Activated T-cell treated with anti-CD3 and anti-CD28 coated beads, Interleukin-2, amount 50 U/mL, for 24 hours (primary cell): ENCODE results near the gene LZTR1.

Source experiments
- DNase-seq: peaks from one replicate; pipeline ENCODE4 v3.0.0-alpha.2; 2020
- H3K27ac Mint-ChIP-seq: 2 replicates; pipeline ENCODE4 v1.8.0; 2020; ENCODE audit warnings: mild to moderate bottlenecking, mixed read lengths
- H3K27me3 Mint-ChIP-seq: 2 replicates; pipeline ENCODE4 v1.8.0; 2020; ENCODE audit warnings: mixed read lengths
- H3K36me3 Mint-ChIP-seq: 2 replicates; pipeline ENCODE4 v1.8.0; 2020; ENCODE audit warnings: low read depth, mixed read lengths
- H3K4me1 Mint-ChIP-seq: 2 replicates; pipeline ENCODE4 v1.8.0; 2020; ENCODE audit warnings: low read depth, mixed read lengths
- H3K4me3 Mint-ChIP-seq: 2 replicates; pipeline ENCODE4 v1.8.0; 2020; ENCODE audit warnings: mild to moderate bottlenecking, moderate library complexity, mixed read lengths
- H3K9me3 Mint-ChIP-seq: 2 replicates; pipeline ENCODE4 v1.8.0; 2020; ENCODE audit warnings: mixed read lengths

Gene LZTR1

DNA sequence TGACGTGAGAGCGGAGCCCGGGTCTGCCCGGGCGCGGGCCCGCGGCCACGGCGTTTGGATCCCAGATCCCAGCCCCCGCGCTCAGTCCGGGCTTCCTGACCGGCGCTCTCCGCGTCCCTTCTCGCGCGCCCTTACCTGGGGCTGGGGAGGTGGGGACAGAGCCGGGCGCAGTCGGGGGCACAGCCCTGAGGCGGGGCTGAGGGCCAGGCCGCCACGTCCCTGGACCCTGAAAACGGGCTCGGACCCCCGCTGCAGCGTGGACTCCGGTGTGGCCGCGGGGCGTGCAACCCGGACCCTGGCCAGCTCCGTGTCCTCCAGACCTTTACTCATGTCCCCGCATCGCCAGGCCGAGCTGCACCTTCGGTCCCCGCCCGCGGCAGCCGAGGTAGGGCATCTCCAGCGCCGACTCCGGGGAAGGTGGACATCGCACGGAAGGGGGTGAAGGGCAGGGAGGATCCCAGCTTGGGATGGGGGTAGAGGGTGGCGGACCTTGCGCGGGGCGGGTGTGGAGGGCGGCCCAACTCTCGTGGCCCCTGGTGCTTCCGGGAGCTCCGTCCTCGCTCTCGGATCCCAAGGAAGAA lies 24.9 kb upstream of the LZTR1 start:
- no peak for DNase-seq
- H3K4me3 Mint-ChIP-seq = peak overlapping the region; percentile 54
- no peak overlapping the region for H3K27ac Mint-ChIP-seq
- peaks cover 22% of the 10 kb centered on the region for H3K36me3 Mint-ChIP-seq
- H3K9me3 Mint-ChIP-seq = no peaks in the 10 kb centered on the region
- peaks cover 15% of the 10 kb centered on the region for H3K4me1 Mint-ChIP-seq
- peaks cover 34% of the 10 kb centered on the region for H3K27me3 Mint-ChIP-seq

DNA sequence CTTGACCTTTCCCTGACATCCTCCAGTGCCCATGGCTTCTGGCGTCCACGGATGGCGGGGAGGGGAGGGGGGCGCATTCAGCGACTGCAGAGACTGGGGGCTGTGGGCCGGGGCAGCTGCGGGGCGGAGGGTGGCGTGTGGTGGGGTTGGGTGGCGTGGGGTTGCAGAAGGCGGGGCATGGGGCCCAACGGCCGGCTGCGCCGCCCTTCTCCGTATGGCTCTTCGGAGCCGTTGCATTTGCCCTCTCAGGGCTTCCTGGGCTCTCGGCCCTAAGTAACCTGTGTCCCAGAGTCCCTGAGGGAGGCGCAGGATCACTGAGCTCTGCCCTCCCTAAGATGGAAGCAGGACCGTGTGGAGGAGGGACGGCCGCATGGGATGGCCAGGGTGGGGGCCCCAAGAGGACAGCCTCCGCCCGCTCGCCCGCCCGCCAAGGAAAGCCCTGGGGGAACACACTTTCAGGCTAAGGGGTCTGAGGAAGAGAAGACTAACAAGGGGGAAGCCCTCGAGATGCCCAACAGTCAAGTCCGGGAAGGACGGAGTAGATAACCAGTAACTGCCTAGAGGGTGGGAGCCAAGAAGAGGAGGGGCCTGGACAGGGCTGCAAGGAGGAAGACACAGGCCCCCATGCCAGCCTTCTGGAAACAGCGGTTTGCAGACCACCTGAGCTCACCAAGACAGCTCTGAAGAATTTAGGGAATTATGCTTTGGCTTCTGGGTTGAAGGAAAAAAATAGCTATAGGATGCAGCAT lies 24.2 kb upstream of the LZTR1 start:
- Mint-ChIP-seq H3K4me3 (peak overlapping the region; percentile 54), H3K27me3 (peaks cover 34% of the 10 kb centered on the region), H3K4me1 (peaks cover 15% of the 10 kb centered on the region), H3K27ac (no peak overlapping the region), H3K9me3 (no peaks in the 10 kb centered on the region), H3K36me3 (peaks cover 16% of the 10 kb centered on the region)
- no peak for DNase-seq

DNA sequence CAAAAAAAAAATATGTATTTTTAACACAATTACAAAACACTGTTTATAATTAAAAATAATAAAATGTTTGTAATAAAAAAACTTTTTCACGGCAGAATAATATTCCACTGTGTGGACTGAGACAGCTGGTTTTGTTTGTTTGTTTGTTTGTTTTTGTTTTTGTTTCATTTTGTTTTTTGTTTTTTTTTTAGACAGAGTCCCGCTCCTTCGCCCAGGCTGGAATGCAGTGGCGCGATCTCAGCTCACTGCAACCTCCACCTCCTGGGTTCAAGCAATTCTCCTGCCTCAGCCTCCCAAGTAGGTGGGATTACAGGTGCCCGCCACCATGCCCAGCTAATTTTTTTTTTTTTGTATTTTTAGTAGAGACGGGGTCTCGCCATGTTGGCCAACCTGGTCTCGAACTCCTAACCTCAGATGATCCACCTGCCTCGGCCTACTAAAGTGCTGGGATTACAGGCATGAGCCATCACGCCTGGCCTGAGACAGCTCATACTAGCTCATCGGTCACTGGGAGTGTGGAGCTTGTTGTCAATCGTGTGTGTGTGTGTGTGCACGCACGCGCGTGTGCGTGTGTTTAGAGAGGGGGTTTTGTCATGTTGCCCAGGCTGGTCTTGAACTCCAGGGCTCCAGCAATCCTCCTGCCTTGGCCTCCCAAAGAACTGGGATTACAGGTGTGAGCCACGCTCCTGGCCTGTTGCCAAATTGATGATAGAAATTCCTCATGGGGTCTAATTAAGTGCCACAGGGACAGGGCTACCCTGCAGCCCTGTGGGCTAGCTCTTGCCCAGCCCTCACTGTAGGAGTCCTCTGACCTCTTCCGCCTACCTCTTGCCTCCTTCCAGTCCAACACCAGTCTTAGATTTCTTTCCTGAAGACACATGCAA lies 22.3 kb upstream of the LZTR1 start:
- Mint-ChIP-seq H3K4me3 (no peak overlapping the region), H3K27me3 (peaks cover 49% of the 10 kb centered on the region), H3K27ac (no peak overlapping the region), H3K9me3 (no peaks in the 10 kb centered on the region), H3K36me3 (no peaks in the 10 kb centered on the region), H3K4me1 (peaks cover 22% of the 10 kb centered on the region)
- DNase-seq = no peak

DNA sequence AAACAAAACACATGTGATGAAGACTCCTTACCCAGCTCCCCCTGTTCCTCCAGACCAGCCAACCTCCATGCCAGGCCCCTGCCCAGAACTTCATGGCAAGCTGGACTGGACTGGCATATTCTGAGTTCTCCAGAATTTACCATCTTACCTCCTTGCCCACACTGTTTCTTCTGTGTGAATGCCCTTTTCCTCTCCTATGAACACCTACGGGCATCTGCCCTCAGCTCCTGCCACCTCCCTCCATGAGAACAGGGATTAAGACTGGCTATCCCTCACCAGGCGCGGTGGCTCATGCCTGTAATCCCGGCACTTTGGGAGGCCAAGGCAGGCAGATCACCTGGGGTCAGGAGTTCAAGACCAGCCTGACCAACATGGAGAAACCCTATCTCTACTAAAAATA lies 21.5 kb upstream of the LZTR1 start:
- Mint-ChIP-seq H3K9me3 (no peaks in the 10 kb centered on the region), H3K36me3 (no peaks in the 10 kb centered on the region), H3K4me3 (no peak overlapping the region), H3K27me3 (peaks cover 53% of the 10 kb centered on the region), H3K4me1 (peaks cover 25% of the 10 kb centered on the region), H3K27ac (peak overlapping the region; percentile 56)
- no peak for DNase-seq

DNA sequence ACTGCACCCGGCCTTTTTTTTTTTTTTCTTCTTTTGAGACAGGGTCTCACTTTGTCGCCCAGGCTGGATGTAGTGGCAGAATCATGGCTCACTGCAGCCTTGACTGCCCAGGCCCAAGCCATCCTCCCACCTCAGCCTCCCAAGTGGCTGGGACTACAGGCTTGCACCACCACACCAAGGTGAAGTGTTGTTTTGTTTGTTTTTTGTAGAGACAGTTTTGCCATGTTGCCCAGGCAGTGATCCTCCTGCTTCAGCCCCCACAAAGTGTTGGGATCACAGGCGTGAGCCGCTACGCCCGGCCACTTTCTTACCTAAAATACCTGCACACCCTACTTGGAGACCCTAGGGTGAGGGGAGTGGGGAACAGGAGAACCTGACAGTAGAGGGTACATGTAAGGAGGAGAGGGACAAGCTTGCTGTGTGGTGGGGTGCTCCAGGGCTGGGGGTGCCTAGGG lies 19.6 kb upstream of the LZTR1 start:
- no peaks in the 10 kb centered on the region for H3K36me3 Mint-ChIP-seq
- H3K4me3 Mint-ChIP-seq = no peak overlapping the region
- no peaks in the 10 kb centered on the region for H3K9me3 Mint-ChIP-seq
- H3K27ac Mint-ChIP-seq = no peak overlapping the region
- peaks cover 43% of the 10 kb centered on the region for H3K27me3 Mint-ChIP-seq
- H3K4me1 Mint-ChIP-seq = peaks cover 16% of the 10 kb centered on the region
- no peak for DNase-seq

DNA sequence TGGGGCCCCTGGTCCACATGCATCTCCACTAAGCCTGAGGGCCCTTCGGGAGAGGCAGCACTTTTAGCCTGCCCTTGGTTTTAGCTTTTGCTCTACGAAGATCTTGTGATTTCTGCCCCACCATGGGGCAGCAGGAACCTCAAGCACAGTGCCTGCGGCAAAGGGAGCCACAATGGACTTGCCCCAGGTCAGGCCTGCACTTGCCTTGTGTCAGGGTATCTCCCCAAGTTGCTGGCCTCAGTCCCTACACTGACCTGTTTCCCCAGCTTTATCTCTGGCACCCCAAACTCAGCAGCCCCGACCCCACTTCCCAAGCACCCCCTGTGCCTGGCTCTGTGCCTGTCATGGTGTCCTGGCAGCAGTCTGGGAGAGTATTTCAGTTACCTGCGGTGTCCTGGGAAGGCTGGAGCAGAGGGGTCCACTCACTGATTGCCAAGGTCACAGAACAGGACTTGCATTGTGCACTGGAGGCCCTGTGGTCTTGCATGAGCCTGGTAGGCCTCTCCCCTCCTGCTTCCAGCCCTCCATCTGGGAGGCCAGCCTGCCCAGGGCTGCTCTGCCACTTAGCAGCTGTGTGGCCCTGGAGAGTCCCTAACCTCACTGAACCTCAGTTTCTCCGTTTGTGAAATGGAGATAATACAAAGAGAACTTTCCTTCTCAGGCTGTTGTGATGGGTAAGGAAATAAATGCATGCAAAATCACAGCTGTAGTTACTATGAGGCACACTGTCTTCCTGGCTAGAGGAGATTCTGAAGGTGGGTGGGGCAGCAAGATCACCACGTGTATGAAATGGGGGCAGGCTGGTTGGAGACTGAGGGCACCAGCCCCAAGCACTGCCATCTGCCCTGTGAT lies 18.7 kb upstream of the LZTR1 start:
- no peaks in the 10 kb centered on the region for H3K9me3 Mint-ChIP-seq
- H3K4me3 Mint-ChIP-seq = no peak overlapping the region
- peaks cover 34% of the 10 kb centered on the region for H3K27me3 Mint-ChIP-seq
- no peak for DNase-seq
- peaks cover 16% of the 10 kb centered on the region for H3K4me1 Mint-ChIP-seq
- no peak overlapping the region for H3K27ac Mint-ChIP-seq
- H3K36me3 Mint-ChIP-seq = no peaks in the 10 kb centered on the region

DNA sequence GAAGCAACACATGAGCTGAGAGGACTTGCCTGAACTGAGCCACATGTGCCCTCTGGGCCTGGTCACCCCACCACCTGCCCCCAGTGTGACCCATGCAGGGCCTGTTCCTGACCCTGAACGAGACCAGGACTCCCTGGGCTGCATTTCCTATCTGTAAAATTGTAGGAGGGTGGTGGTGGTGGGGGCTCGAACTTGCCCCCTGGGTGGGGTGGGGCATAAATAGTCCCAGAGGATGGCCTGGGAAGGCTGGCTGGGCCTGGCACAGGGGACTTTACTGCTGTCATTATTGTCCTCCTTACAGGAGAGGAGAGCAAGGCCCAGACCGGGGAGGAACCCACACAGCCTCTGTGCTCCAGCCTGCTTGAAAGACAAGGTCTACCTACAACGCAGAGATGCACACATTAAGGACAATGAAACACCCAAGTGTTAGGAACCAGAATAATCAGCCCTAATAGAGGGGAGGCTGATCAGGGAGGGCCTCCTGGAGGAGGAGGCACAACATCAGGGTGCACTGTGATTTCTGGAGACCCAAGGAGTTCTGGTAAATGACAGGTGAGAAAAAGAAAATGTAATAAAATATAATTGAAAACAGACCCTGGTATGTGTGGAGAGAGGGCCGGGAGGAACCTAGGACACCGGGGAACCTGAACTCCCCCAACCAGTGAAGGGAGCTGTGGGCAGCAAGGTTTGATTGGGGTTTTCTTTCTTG lies 17.9 kb upstream of the LZTR1 start:
- no peaks in the 10 kb centered on the region for H3K9me3 Mint-ChIP-seq
- H3K27ac Mint-ChIP-seq = no peak overlapping the region
- H3K4me3 Mint-ChIP-seq = peak overlapping the region; percentile 67
- H3K4me1 Mint-ChIP-seq = peaks cover 16% of the 10 kb centered on the region
- peaks cover 30% of the 10 kb centered on the region for H3K27me3 Mint-ChIP-seq
- no peaks in the 10 kb centered on the region for H3K36me3 Mint-ChIP-seq
- no peak for DNase-seq

DNA sequence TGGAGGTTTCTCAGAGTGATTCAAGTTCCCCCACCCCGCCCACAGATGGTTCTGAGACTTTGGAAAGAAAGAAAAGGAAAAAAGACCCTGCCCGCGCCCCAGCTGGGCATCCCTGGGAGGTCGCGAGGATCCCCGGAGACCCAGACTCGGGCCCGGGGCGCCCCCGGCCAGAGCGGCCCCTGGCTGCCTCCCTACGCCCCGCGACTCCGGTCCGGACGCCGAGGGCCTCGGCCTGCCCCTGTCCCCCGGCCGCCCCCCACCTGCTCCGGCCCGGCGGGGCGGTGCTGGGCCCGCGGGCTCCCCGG lies 17.3 kb upstream of the LZTR1 start:
- Mint-ChIP-seq H3K4me1 (peaks cover 16% of the 10 kb centered on the region), H3K4me3 (peak overlapping the region; percentile 67), H3K36me3 (no peaks in the 10 kb centered on the region), H3K9me3 (no peaks in the 10 kb centered on the region), H3K27ac (no peak overlapping the region), H3K27me3 (peaks cover 30% of the 10 kb centered on the region)
- DNase-seq = no peak

DNA sequence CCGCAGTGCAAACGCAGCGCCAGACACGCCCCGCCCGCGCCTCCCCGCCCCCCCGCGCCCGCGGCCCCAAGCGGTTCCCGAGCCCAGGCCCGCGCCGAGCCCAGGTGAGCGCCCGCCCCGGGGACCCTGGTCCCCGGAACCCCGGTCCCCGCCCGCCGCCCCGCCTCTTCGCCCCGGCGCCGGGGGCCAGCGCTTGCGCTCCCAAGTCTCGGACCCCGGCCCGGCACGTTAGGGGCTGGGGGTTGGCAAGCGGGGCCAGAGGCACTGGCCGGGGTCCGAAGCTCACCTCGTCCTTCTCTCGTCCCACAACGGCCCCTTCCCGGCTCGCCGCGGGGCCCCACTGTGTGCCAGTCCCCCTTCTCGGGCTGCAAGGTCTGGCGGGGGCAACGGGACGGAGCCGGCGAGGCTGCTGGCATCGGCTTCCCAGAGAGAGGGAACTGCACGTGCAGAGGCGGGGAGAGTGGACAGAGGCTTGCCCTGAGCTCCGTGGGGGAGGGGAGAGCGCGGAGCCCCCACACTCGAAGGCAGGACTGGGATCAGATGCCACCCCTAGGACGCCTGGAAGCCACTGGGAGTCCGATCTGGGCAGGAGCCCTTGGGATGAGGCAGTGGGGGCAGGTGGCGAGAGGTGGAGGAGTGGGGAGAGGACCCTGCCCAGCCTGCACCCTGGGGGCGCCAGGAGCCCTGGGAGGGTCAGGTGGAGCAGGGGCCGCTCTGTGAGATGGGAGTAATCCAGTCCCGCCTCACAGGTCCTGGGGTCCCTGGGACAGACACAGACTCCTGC lies 16.8 kb upstream of the LZTR1 start:
- no peaks in the 10 kb centered on the region for H3K9me3 Mint-ChIP-seq
- no peak for DNase-seq
- peaks cover 26% of the 10 kb centered on the region for H3K27me3 Mint-ChIP-seq
- peaks cover 16% of the 10 kb centered on the region for H3K4me1 Mint-ChIP-seq
- no peaks in the 10 kb centered on the region for H3K36me3 Mint-ChIP-seq
- H3K4me3 Mint-ChIP-seq = peak overlapping the region; percentile 15
- H3K27ac Mint-ChIP-seq = no peak overlapping the region

DNA sequence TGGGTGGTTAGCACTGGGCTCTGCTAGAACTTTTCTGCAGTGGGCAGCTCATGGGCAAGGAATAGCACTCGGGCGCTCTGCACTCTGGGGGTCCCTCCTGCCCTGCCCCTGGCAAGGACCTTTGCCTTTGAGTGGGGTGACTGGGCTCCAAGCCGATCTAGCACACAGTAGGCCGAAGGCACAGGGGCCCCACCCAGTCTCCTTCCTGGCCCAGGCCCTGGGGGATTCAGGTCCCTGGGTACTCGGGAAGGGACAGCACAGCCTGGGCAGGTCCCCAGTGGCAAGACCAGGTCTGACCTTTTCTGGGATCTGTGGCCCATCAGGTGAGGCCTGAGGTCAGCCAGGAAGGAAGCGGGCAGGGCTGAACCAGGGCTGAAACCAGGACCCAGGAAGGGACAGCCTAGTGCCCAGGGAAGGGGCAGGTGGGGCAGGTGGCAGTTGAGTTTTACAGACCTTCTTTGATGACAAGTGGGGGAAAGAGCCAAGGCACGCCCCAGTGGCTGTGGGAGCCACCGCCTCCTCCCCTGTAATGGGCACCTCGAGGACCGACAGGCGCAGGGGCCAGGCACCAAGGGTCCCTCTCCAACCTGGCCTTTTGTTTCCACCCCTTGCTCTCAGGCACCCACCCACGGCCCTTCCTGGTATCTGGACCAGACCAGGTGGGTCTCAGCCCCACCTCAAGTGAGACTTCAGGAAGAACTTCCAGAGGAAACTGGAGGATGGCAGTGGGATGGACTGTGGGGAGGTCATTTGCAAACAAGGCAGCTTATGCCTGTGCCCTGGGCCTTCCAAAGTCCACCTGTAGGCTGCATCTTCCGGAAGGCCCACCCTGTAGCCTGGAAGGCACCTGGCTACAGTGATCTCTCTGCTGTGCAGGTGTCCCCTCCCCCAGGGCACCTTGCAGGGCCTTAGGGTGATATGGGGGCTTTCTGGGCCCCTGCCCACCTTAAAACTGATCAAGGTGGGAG lies 15.9 kb upstream of the LZTR1 start:
- no peak for DNase-seq
- Mint-ChIP-seq H3K4me3 (no peak overlapping the region), H3K27ac (no peak overlapping the region), H3K4me1 (peaks cover 16% of the 10 kb centered on the region), H3K36me3 (no peaks in the 10 kb centered on the region), H3K27me3 (peaks cover 22% of the 10 kb centered on the region), H3K9me3 (no peaks in the 10 kb centered on the region)

DNA sequence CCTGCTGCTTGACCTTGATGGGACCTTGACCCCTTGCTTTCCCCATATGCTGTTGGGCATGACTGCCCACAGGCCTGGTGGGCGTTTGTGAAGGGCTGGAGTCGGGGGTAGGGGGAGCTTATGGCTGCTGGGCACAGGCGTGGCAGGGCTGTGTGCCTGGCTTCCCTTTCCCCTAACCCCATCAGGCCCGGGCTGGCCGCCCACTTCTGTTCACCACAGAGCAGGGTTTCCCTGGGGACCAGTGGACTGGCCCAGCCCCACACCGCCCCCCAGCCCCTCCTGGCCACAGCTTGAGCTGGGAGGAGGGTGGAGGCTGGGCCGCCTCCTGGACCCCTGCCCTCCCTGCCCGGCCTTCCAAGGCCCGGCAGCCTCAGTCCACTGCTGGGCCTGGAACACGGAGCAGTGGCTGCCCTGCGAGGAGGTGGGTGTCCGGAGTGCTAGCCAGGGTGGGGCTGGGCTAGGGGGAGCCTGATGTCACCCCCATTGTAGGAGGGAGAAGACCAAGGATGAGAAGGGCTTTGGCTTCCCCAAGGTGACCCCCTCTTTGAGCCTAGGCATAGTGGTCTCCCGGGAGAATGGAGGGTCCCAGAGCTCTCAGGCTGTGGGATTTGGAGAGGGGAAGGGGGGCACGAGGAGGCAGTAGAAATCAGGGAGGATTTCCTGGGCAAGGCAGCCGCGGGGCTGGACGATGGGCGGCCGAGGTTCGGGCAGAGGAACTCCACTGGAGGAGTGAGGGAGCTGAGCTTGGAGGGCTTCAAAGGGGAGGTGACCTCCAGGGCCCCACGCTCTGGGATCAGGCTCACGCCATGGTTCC lies 15.0 kb upstream of the LZTR1 start, which contains the start of gene AIFM3:
TSS of gene AIFM3 (plus strand) at position 373 of the 814 bp plus-strand sequence. CDS start 690 bp downstream, outside the sequence.
- Mint-ChIP-seq H3K4me3 (no peak within 1 kb of the TSS), H3K4me1 (peaks cover 11% of the 10 kb centered on the region), H3K27ac (no peak within 1 kb of the TSS), H3K36me3 (no peaks in the 10 kb centered on the region), H3K27me3 (peaks cover 22% of the 10 kb centered on the region), H3K9me3 (no peaks in the 10 kb centered on the region)
- no peak for DNase-seq
